Loucy (cell line): ENCODE results near the gene SPATA31D3.

Source experiments
- H2AFZ ChIP-seq: fragments of 200-600 bp; sonication (generic); 2 replicates; pipeline ENCODE4 v1.6.0; 2016; ENCODE audit warnings: antibody characterized with exemption, mild to moderate bottlenecking, low read length, moderate library complexity
- H3F3A ChIP-seq: fragments of 200-600 bp; 2 replicates; pipeline ENCODE4 v1.6.0; 2016; ENCODE audit warnings: antibody characterized with exemption, low read depth, mild to moderate bottlenecking
- H3K27me3 ChIP-seq: fragments of 200-600 bp; sonication (generic); 2 replicates; pipeline ENCODE4 v1.6.1; 2014; ENCODE audit warnings: low read length, mild to moderate bottlenecking; ENCODE audit not compliant: insufficient read depth, poor library complexity, severe bottlenecking
- H3K36me3 ChIP-seq: fragments of 200-600 bp; sonication (generic); 2 replicates; pipeline ENCODE4 v1.6.1; 2016; ENCODE audit warnings: low read length; ENCODE audit not compliant: insufficient read depth
- H3K4me1 ChIP-seq: fragments of 200-600 bp; sonication (generic); 2 replicates; pipeline ENCODE4 v1.5.1; 2014; ENCODE audit warnings: low read length, mild to moderate bottlenecking; ENCODE audit not compliant: insufficient read depth, poor library complexity, severe bottlenecking
- H3K4me2 ChIP-seq: fragments of 200-600 bp; sonication (generic); 2 replicates; pipeline ENCODE4 v1.6.0; 2014; ENCODE audit warnings: antibody characterized with exemption, low read length, low read depth, mild to moderate bottlenecking; ENCODE audit not compliant: poor library complexity, severe bottlenecking
- H3K4me3 ChIP-seq: fragments of 200-600 bp; sonication (generic); 2 replicates; pipeline ENCODE4 v1.5.1; 2014; ENCODE audit warnings: low read length, mild to moderate bottlenecking, mixed read lengths; ENCODE audit not compliant: poor library complexity, severe bottlenecking
- H3K79me2 ChIP-seq: fragments of 200-600 bp; sonication (generic); 2 replicates; pipeline ENCODE4 v1.6.1; 2014; ENCODE audit warnings: low read length; ENCODE audit not compliant: insufficient read depth
- H3K9ac ChIP-seq: fragments of 200-600 bp; sonication (generic); 2 replicates; pipeline ENCODE4 v1.6.0; 2014; ENCODE audit warnings: mild to moderate bottlenecking, low read depth, low read length, moderate library complexity; ENCODE audit not compliant: poor library complexity, severe bottlenecking
- H3K9me2 ChIP-seq: fragments of 200-600 bp; sonication (generic); replicated peaks from 2 replicates; pipeline ENCODE4 v1.6.1; 2016; ENCODE audit warnings: low read depth, low read length, mixed read lengths
- H3K9me3 ChIP-seq: fragments of 200-600 bp; sonication (generic); 2 replicates; pipeline ENCODE4 v1.6.1; 2014; ENCODE audit warnings: mild to moderate bottlenecking, antibody characterized with exemption, low read length, low read depth; ENCODE audit not compliant: insufficient read depth
- H4K20me1 ChIP-seq: fragments of 200-600 bp; sonication (generic); 2 replicates; pipeline ENCODE4 v1.6.0; 2014; ENCODE audit warnings: antibody characterized with exemption, low read length, mild to moderate bottlenecking; ENCODE audit not compliant: insufficient read depth, poor library complexity, severe bottlenecking
- EZH2phosphoT487 ChIP-seq: fragments of 200-600 bp; IDR thresholded peaks from 2 replicates; pipeline ENCODE4 v1.6.1; 2018; ENCODE audit warnings: antibody characterized with exemption, mild to moderate bottlenecking, moderate library complexity, borderline replicate concordance
- TF ChIP-seq, protein P1 (sequence below): fragments of 200-600 bp; sonication (generic); conservative IDR thresholded peaks from 2 replicates; pipeline ENCODE4 v1.5.1; 2014; ENCODE audit warnings: mild to moderate bottlenecking, antibody characterized with exemption, low read length

The SPATA31D3 gene

GRCh38 chr9:81979196-81979595 lies 35.9 kb downstream of the SPATA31D3 start:
- Histone ChIP-seq H3K9me2 (no peaks in the 10 kb centered on the region), H4K20me1 (no peaks in the 10 kb centered on the region), H3K79me2 (no peaks in the 10 kb centered on the region), H3K36me3 (no peaks in the 10 kb centered on the region), H3K4me3 (no peak overlapping the region), H3K27me3 (no peaks in the 10 kb centered on the region), H3K4me1 (no peaks in the 10 kb centered on the region), H3K4me2 (no peak overlapping the region), H2AFZ (no peak overlapping the region), H3K9me3 (no peaks in the 10 kb centered on the region), H3K9ac (no peak overlapping the region), H3F3A (no peaks in the 10 kb centered on the region)
- TF ChIP-seq, protein P1, sequence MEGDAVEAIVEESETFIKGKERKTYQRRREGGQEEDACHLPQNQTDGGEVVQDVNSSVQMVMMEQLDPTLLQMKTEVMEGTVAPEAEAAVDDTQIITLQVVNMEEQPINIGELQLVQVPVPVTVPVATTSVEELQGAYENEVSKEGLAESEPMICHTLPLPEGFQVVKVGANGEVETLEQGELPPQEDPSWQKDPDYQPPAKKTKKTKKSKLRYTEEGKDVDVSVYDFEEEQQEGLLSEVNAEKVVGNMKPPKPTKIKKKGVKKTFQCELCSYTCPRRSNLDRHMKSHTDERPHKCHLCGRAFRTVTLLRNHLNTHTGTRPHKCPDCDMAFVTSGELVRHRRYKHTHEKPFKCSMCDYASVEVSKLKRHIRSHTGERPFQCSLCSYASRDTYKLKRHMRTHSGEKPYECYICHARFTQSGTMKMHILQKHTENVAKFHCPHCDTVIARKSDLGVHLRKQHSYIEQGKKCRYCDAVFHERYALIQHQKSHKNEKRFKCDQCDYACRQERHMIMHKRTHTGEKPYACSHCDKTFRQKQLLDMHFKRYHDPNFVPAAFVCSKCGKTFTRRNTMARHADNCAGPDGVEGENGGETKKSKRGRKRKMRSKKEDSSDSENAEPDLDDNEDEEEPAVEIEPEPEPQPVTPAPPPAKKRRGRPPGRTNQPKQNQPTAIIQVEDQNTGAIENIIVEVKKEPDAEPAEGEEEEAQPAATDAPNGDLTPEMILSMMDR = no peak
- TF ChIP-seq EZH2phosphoT487 = no peak

GRCh38 chr9:81980568-81980967 lies 37.3 kb downstream of the SPATA31D3 start:
- no peak overlapping the region for H2AFZ ChIP-seq
- no peak overlapping the region for H3K4me2 ChIP-seq
- no peaks in the 10 kb centered on the region for H3K36me3 ChIP-seq
- H3K9me2 ChIP-seq = no peaks in the 10 kb centered on the region
- no peaks in the 10 kb centered on the region for H3K9me3 ChIP-seq
- no peaks in the 10 kb centered on the region for H3F3A ChIP-seq
- no peak for TF ChIP-seq EZH2phosphoT487
- H3K79me2 ChIP-seq = no peaks in the 10 kb centered on the region
- no peaks in the 10 kb centered on the region for H3K27me3 ChIP-seq
- no peak overlapping the region for H3K4me3 ChIP-seq
- H3K9ac ChIP-seq = no peak overlapping the region
- H3K4me1 ChIP-seq = no peaks in the 10 kb centered on the region
- H4K20me1 ChIP-seq = no peaks in the 10 kb centered on the region

DNA sequence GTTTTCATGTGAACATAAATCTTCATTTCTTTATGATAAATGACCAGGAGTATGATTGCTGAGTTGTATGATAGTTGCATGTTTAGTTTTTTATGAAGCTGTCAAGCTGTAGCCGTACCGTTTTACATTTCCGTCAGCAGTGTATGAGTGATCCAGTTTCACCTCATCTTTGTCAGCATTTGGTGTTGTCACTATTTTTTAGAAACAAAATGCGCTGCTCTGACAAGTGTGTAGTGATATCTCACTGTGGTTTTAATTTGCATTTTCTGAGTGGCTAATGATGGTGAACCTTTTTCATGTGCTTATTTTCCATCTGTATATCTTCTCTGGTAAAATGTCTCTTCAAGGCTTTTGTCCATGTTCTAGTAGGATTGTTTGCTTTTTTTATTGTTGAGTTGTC lies 38.6 kb downstream of the SPATA31D3 start:
- no peak overlapping the region for H2AFZ ChIP-seq

GRCh38 chr9:81984928-81985327 lies 41.6 kb downstream of the SPATA31D3 start:
- Histone ChIP-seq H3K9me3 (no peaks in the 10 kb centered on the region), H3K4me2 (no peak overlapping the region), H3K4me3 (no peak overlapping the region), H3F3A (no peaks in the 10 kb centered on the region), H3K9ac (no peak overlapping the region), H3K4me1 (no peaks in the 10 kb centered on the region), H3K36me3 (no peaks in the 10 kb centered on the region), H2AFZ (no peak overlapping the region), H3K79me2 (no peaks in the 10 kb centered on the region), H3K9me2 (no peaks in the 10 kb centered on the region), H3K27me3 (no peaks in the 10 kb centered on the region), H4K20me1 (no peaks in the 10 kb centered on the region)
- TF ChIP-seq, protein P1 = no peak
- TF ChIP-seq EZH2phosphoT487 = no peak

More for the DNA sequence above, 38.6 kb downstream of the SPATA31D3 start:
- Histone ChIP-seq H3K9me2 (no peaks in the 10 kb centered on the region), H3K27me3 (no peaks in the 10 kb centered on the region), H4K20me1 (no peaks in the 10 kb centered on the region), H3K36me3 (no peaks in the 10 kb centered on the region), H3K9me3 (no peaks in the 10 kb centered on the region), H3K79me2 (no peaks in the 10 kb centered on the region), H3K4me1 (no peaks in the 10 kb centered on the region), H3K4me2 (no peak overlapping the region), H3K9ac (no peak overlapping the region), H3F3A (no peaks in the 10 kb centered on the region), H3K4me3 (no peak overlapping the region)
- TF ChIP-seq, protein P1 = no peak
- TF ChIP-seq EZH2phosphoT487 = no peak
